ENCODE results near the gene CRHR2.

DNA sequence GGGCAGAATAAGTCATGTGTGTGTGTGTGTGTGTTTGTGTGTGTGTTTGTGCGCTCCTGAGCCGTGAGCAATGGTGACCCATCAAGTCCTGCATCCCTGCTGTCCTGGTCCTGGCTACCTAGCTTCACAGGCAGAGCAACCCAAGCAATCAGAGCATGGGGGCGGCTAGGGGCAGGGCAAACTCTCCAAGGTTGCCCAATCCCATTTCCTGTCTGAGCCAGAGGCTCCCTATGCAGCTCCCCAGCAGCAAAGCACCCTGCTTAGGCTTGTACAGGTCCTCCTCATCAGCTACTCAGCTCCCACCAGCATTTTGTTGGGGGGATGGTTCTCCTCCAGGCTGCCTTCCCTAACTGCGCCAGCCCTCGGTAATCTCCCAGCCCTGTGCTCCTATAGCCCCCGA is 31.1 kb upstream of the CRHR2 start:
- TF ChIP-seq EGR1 (IDR thresholded peaks at IDR 0.05) (no peak), RAD21 (IDR thresholded peaks at IDR 0.05; ENCODE audit: low read depth) (no peak), EP300 (IDR thresholded peaks at IDR 0.05; ENCODE audit: borderline replicate concordance) (no peak), TEAD4 (IDR thresholded peaks at IDR 0.05) (no peak), CEBPB (IDR thresholded peaks at IDR 0.05) (no peak), YY1 (IDR thresholded peaks at IDR 0.05; ENCODE audit: low read depth) (no peak), TAF1 (IDR thresholded peaks at IDR 0.05; ENCODE audit: low read depth) (no peak)
- TF ChIP-seq, protein P1, sequence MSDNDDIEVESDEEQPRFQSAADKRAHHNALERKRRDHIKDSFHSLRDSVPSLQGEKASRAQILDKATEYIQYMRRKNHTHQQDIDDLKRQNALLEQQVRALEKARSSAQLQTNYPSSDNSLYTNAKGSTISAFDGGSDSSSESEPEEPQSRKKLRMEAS (IDR thresholded peaks at IDR 0.05), result no peak
- TF ChIP-seq, protein P2, sequence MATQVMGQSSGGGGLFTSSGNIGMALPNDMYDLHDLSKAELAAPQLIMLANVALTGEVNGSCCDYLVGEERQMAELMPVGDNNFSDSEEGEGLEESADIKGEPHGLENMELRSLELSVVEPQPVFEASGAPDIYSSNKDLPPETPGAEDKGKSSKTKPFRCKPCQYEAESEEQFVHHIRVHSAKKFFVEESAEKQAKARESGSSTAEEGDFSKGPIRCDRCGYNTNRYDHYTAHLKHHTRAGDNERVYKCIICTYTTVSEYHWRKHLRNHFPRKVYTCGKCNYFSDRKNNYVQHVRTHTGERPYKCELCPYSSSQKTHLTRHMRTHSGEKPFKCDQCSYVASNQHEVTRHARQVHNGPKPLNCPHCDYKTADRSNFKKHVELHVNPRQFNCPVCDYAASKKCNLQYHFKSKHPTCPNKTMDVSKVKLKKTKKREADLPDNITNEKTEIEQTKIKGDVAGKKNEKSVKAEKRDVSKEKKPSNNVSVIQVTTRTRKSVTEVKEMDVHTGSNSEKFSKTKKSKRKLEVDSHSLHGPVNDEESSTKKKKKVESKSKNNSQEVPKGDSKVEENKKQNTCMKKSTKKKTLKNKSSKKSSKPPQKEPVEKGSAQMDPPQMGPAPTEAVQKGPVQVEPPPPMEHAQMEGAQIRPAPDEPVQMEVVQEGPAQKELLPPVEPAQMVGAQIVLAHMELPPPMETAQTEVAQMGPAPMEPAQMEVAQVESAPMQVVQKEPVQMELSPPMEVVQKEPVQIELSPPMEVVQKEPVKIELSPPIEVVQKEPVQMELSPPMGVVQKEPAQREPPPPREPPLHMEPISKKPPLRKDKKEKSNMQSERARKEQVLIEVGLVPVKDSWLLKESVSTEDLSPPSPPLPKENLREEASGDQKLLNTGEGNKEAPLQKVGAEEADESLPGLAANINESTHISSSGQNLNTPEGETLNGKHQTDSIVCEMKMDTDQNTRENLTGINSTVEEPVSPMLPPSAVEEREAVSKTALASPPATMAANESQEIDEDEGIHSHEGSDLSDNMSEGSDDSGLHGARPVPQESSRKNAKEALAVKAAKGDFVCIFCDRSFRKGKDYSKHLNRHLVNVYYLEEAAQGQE (IDR thresholded peaks at IDR 0.05; ENCODE audit: low read depth), result no peak
